GM19099 (cell line): ENCODE measurements around the gene PLPP4.

Experiments used
- POLR2A ChIP-seq: IDR thresholded peaks from 3 replicates; pipeline ENCODE4 v1.6.1; 2011; ENCODE audit warnings: low read depth; ENCODE audit not compliant: insufficient read length; ENCODE audit errors: extremely low read depth

PLPP4 gene

GRCh38 chr10:120436439-120437112 lies 20.5 kb upstream of the PLPP4 start:
- no peak for TF ChIP-seq POLR2A

DNA sequence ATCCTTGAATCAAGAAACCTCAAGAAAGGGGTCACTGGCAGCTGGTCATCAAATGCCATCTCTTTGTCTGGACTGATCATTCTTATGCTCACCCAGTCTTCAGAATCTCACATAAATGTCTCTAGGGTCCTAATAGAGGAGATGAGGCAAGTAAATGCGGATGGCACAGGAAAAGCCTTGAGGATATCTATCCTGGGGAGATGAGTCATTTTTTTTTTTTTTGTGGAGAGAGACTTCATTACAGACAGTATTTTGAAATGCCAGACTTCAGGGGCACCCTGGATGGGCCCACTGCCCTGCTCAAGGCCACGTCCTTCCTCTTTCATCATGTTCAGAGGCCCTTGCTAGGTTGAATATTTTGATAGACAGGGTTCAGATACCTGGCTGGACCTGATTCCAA lies 19.5 kb upstream of the PLPP4 start:
- TF ChIP-seq POLR2A = no peak

GRCh38 chr10:120451968-120452367 lies 5.1 kb upstream of the PLPP4 start:
- no peak for TF ChIP-seq POLR2A

GRCh38 chr10:120453319-120453718 lies 3.7 kb upstream of the PLPP4 start:
- no peak for TF ChIP-seq POLR2A

DNA sequence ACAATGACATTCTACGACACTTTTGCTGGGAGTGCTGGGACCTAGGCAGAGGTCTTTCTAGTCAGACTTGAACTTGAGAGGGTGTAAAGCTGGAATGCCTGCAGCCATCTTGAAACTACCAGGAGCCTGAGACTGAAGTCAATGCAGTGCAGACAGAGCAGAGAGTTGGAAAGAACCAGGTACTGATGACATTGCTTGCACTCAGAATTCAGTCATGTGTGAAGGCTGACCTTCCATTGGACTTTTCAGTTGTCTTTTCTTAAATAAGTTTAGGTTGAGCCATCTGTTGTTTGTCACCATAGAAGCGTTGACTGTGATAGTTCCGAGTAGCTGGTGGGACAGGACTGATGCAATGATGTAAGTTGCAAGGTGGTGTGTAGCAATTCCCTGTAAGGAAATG lies 3.1 kb upstream of the PLPP4 start:
- TF ChIP-seq POLR2A = no peak

DNA sequence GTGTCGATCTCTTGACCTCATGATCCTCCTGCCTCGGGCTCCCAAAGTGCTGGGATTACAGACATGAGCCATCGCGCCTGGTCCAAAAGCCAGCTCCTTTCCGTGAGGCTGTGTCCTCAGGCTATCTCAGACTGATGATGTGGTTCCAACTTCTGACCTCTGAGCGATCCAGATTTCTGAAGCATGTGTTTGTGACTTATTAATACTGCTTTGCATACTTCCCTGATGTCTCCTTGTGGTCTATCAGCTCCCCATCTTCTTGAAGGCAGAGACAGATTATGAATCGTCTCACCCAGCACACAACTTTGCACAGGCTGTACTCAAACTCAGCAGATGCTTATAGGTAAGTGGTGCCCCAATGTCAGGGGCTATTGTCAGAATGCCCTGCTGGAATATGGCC lies 2.0 kb upstream of the PLPP4 start:
- no peak for TF ChIP-seq POLR2A

DNA sequence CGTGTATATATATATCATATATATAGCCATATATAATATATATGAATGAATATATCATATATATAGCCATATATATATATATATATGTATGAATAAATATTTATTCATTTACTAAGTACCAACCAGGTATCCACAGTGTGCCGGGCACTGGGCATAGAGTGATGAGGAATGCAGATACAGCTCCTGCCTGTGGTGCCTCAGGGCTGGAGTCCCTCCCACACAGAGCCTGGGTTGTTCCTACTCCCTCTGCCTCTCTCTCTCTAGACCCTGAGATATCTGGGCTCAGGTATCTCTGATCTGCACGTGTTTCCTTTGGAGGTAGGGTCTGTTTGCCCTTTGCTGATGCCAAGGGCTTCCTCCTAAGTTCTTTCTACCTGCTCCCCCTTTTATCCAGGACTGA lies 1.4 kb upstream of the PLPP4 start:
- TF ChIP-seq POLR2A = no peak

DNA sequence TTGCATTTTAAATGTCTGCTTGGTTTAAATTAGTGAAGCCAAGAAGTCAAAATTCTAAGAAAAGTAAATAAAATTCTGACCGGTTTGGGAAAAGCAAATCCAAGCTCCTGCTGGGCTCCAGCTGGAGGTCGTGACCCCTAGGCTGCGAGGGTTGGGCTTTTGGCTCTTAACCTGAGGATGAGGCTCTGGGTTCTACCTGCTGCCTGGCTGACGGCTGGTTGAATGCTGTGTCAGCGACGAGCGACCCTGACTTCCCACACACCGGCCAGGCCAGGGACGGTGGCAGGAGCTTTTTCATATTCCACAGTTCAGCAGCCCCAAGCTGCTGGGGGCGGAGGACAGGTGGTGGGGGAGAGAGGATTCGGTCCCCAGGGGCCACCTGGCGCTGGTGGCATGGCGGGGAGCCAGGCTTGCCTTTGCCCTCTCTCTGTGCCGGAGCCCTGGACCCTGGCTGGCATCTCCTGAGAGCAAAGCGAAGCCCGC lies 843 bp upstream of the PLPP4 start:
- TF ChIP-seq POLR2A = no peak

GRCh38 chr10:120457431-120458172 lies 575 bp downstream of the PLPP4 start:
- no peak for TF ChIP-seq POLR2A

GRCh38 chr10:120458432-120458831 lies 1.4 kb downstream of the PLPP4 start:
- no peak for TF ChIP-seq POLR2A

DNA sequence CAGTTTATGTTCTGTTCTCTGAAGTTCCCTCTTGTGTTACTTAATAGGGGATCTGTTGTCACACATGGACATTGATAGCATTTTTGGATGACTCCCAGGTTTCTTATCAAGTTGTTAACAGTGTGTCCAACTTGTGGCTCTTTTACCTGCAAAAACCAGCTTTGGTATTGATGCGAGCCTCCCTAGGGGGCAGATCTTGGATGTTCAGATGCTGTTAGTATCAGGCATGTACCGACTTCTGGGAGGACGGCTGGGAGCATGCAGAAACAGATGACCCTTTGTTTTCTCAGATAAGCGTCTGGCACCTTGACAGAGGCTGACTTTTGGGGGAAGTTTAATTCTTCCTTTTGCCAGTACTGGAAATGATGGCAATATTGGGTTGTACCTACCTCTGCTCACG lies 2.2 kb downstream of the PLPP4 start:
- TF ChIP-seq POLR2A = no peak

DNA sequence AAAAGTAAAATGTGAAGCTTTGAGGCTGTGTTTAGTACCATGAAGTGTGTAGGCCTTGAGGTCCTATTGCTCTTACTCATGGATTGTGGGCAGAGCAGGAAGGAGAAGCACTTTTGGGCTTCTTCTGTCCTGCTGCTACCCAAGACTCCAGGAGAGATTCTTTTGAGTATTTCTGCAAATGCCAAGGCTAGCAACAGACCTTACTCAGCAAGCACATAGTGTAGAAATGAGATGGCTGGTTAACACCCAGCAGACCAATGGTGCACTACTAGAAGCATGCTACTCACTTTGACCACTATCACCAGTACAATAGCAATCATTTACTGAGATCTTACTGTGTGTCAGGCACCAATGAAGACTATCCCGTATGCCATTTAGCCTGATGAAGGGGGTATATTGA lies 3.2 kb downstream of the PLPP4 start:
- TF ChIP-seq POLR2A = no peak

DNA sequence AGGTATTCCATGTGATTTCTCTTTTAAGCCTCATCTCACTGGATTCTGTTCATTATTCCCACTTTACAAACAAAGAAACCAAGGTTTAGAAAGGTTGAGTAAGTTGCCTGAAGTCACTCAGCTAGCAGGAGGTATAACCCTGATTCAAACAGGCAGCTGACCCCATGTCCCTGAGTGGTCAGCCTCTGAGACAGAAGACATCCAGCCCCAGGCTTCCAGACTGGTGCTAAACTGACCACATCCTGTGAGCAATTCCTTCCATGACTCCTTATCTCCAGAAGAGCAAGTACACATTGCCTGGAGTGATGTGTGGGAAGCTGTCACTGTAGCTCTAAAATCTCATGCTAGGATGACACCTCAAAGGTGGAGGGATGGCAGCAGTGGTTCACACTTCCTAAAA lies 3.7 kb downstream of the PLPP4 start:
- TF ChIP-seq POLR2A = no peak

DNA sequence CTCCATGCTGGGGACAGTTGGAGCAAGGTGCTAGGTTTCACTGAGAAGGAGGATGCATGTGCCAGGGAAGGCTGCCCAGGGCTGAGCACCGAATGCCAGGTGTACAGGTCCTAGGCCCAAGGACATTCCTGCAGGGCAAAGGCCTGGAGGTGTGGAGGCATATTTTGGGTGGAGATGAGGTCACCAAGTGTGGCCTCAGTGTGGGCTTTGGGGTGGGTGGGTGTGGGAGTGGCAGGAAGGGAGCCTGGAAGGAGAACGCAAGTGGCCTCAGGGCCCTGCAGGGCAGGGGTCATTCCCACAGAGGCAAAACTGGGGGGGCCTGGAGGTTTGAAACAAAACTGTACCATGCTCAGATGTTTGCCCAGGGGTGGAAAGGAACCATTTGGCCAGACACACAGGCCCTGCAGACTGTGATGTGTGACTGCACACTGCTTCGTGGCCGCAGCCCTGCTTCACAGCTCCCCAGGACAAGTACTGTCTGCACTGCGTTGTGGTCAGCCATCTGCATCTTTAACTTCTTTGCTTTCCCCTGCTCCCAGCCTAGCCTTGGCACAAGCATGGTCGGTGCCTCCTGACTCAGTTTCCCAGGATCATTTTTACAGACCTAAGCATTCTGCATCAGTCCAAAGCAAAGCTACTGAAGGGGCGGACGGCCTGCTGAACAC lies 5.1 kb downstream of the PLPP4 start:
- TF ChIP-seq POLR2A = no peak

DNA sequence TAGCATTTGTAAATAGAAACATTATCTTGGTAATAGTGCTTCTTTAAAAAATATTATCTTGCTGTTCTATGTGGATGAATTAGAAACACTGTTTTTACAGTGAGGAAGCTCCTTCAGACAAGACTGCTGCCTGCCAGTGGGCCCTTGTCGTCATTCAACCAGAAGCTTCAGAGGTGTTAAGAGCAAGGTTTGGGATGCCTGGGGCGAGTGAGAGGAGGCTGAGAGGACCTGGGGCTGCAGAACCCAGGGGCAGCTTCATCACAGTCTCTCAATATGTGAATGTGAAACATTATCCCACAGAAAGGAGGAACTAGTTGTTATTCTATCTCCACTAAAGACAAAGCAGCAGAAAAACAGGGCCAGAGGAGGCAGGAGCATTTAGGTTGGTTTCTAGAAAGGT lies 8.1 kb downstream of the PLPP4 start:
- no peak for TF ChIP-seq POLR2A

DNA sequence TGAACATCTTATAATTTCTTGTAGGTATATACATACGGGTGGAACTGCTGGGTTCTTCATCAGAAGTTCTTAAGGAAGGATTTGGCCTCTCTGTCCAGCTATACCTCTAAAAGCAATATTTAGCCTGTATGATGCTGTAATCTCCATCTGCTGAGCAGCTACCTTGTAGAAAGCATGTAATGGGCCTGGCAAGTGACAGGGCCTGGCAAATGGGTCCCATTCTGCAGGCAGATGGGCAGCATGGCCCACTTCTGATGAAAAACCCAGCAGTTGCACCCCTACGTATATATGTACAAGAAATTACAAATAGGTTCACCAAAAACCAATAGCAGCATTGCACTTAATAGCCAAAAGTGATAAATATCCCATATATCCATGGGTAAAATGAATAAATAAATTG lies 9.0 kb downstream of the PLPP4 start:
- no peak for TF ChIP-seq POLR2A
